C4-2B (cell line): ENCODE data around the gene UXT.
"Not testable (repeated sequence)": the region's sequence is repeated elsewhere in the genome, so short reads cannot be mapped to it uniquely, and the experiment has no call there.

Source experiments
- CTCF ChIP-seq: fragments of 450-650 bp; conservative IDR thresholded peaks from 2 replicates; pipeline ENCODE4 v1.5.1; 2017; ENCODE audit warnings: mild to moderate bottlenecking
- ZFX ChIP-seq: fragments of 450-650 bp; IDR thresholded peaks from 2 replicates; pipeline ENCODE4 v1.6.1; 2017

DNA sequence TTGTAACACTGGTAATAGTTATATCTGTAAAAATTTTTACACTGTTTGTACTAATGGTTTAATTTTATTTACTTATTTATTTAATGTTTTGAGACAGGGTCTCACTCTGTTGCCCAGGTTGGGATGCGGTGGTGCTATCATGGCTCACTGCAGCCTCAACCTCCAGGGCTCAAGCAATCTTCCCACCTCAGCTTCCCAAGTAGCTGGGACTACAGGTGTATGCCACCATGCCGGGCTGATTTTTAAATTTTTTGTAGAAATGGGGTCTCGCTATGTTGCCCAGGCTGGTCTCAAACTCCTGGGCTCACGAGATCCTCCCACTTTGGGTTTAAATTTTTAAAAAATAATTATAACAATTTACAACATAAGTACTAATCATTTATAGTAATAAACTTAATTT, 55.9 kb downstream of the UXT start:
- TF ChIP-seq CTCF, ZFX: not testable (repeated sequence)
